Astrocyte of the cerebellum (primary cell): Measurements from ENCODE around the gene KRR1.

Experiments
- DNase-seq: peaks from one replicate; pipeline ENCODE4 v3.0.0-alpha.2; 2011; ENCODE audit warnings: low read depth
- H3K4me3 ChIP-seq: 2 replicates; pipeline ENCODE4 v1.5.1; 2011; ENCODE audit warnings: mild to moderate bottlenecking, low read depth, low read length, moderate library complexity
- in situ Hi-C: cut with HindIII; loops from 2 replicates; pipeline ENCODE4 v1.10.0; 2017; ENCODE audit warnings: low sequenced_read_pairs
- TF ChIP-seq, protein P1 (sequence below): IDR thresholded peaks from 2 replicates; pipeline ENCODE4 v1.5.1; 2012; ENCODE audit warnings: low read length, low read depth, moderate library complexity, mild to moderate bottlenecking; ENCODE audit errors: missing control alignments

The KRR1 gene

GRCh38 chr12:75507086-75507485, 4.3 kb downstream of the KRR1 start:
- TF ChIP-seq, protein P1, sequence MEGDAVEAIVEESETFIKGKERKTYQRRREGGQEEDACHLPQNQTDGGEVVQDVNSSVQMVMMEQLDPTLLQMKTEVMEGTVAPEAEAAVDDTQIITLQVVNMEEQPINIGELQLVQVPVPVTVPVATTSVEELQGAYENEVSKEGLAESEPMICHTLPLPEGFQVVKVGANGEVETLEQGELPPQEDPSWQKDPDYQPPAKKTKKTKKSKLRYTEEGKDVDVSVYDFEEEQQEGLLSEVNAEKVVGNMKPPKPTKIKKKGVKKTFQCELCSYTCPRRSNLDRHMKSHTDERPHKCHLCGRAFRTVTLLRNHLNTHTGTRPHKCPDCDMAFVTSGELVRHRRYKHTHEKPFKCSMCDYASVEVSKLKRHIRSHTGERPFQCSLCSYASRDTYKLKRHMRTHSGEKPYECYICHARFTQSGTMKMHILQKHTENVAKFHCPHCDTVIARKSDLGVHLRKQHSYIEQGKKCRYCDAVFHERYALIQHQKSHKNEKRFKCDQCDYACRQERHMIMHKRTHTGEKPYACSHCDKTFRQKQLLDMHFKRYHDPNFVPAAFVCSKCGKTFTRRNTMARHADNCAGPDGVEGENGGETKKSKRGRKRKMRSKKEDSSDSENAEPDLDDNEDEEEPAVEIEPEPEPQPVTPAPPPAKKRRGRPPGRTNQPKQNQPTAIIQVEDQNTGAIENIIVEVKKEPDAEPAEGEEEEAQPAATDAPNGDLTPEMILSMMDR: no peak
- in situ Hi-C loops: no loop called here
- no peak for DNase-seq
- no peak overlapping the region for H3K4me3 ChIP-seq

- TF ChIP-seq, protein P1: peak; percentile 49
- no peak for DNase-seq
- no peak overlapping the region for H3K4me3 ChIP-seq
- in situ Hi-C loops: no loop called here
Measured at GRCh38 chr12:75505706-75506312, 5.6 kb downstream of the KRR1 start.

- TF ChIP-seq, protein P1: no peak
- DNase-seq: no peak
- in situ Hi-C loops: no loop called here
- no peak overlapping the region for H3K4me3 ChIP-seq
Measured at GRCh38 chr12:75503866-75504265, 7.5 kb downstream of the KRR1 start.

- in situ Hi-C loops: no loop called here
- no peak overlapping the region for H3K4me3 ChIP-seq
- no peak for DNase-seq
- TF ChIP-seq, protein P1: no peak
Measured at GRCh38 chr12:75503459-75503858, 8.0 kb downstream of the KRR1 start.

DNA sequence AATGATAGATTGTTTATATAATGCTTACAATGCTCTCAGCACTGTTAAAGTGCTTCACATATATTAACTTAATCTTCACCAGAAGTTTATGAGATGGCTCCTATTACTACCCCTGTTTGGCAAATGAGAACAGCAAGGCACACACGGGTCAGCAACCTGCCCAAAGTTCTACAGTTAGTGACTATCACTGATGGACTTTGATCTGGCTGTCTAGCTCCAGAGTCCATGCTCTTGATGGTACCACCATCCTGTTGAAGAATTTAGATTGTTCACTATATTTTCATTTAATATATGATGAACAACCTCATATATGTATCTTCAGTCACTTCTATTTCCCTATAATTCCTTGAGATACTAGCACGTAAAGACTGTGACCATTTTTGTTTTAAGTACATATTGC, 20.2 kb downstream of the KRR1 start:
- no peak for DNase-seq
- TF ChIP-seq, protein P1: no peak
- in situ Hi-C loops: loop anchor here (25.0 kb wide), 1 partner anchor 804 kb away; no protein-coding TSS in a partner anchor
- no peak overlapping the region for H3K4me3 ChIP-seq

GRCh38 chr12:75489613-75490210, 21.7 kb downstream of the KRR1 start:
- TF ChIP-seq, protein P1: no peak
- H3K4me3 ChIP-seq: no peak overlapping the region
- no peak for DNase-seq
- in situ Hi-C loops: loop anchor here (25.0 kb wide), 1 partner anchor 802 kb away; no protein-coding TSS in a partner anchor
